ENCODE results near the gene PDE6A.

The PDE6A gene

GRCh38 chr5:149939546-149939945 is 5.0 kb downstream of the PDE6A start:
- H3K27ac ChIP-seq (ENCODE audit: insufficient read depth, low read depth, low read length, poor library complexity, severe bottlenecking), result no peak overlapping the region
- WGBS, 2 experiments, result 89 to 92% methylated on average over 6 of the region's 6 CpGs
- no peaks in the 10 kb centered on the region for H3K4me1 ChIP-seq (ENCODE audit: control insufficient read depth, insufficient read depth, low read length)
- H3K36me3 ChIP-seq (ENCODE audit: control insufficient read depth, insufficient read depth, low read length), result no peaks in the 10 kb centered on the region
- H3K27me3 ChIP-seq (ENCODE audit: control insufficient read depth, insufficient read depth, low read length, poor library complexity, severe bottlenecking), result no peaks in the 10 kb centered on the region
- H3K9me3 ChIP-seq (ENCODE audit: control insufficient read depth, low read length), result no peaks in the 10 kb centered on the region
- H3K4me3 ChIP-seq (ENCODE audit: insufficient read depth, low read depth, low read length), result no peak overlapping the region

GRCh38 chr5:149938791-149939358 is 5.7 kb downstream of the PDE6A start:
- 75 to 83% methylated on average over 6 of the region's 6 CpGs for WGBS, 2 experiments
- no peak overlapping the region for H3K4me3 ChIP-seq (ENCODE audit: insufficient read depth, low read depth, low read length)
- no peak overlapping the region for H3K27ac ChIP-seq (ENCODE audit: insufficient read depth, low read depth, low read length, poor library complexity, severe bottlenecking)
- H3K9me3 ChIP-seq (ENCODE audit: control insufficient read depth, low read length), result no peaks in the 10 kb centered on the region
- no peaks in the 10 kb centered on the region for H3K4me1 ChIP-seq (ENCODE audit: control insufficient read depth, insufficient read depth, low read length)
- H3K36me3 ChIP-seq (ENCODE audit: control insufficient read depth, insufficient read depth, low read length), result no peaks in the 10 kb centered on the region
- no peaks in the 10 kb centered on the region for H3K27me3 ChIP-seq (ENCODE audit: control insufficient read depth, insufficient read depth, low read length, poor library complexity, severe bottlenecking)

GRCh38 chr5:149938279-149938678 is 6.3 kb downstream of the PDE6A start:
- no peaks in the 10 kb centered on the region for H3K9me3 ChIP-seq (ENCODE audit: control insufficient read depth, low read length)
- H3K4me1 ChIP-seq (ENCODE audit: control insufficient read depth, insufficient read depth, low read length), result no peaks in the 10 kb centered on the region
- no peaks in the 10 kb centered on the region for H3K27me3 ChIP-seq (ENCODE audit: control insufficient read depth, insufficient read depth, low read length, poor library complexity, severe bottlenecking)
- H3K27ac ChIP-seq (ENCODE audit: insufficient read depth, low read depth, low read length, poor library complexity, severe bottlenecking), result no peak overlapping the region
- 92% methylated on average over 2 of the region's 2 CpGs for WGBS, 2 experiments
- H3K36me3 ChIP-seq (ENCODE audit: control insufficient read depth, insufficient read depth, low read length), result no peaks in the 10 kb centered on the region
- no peak overlapping the region for H3K4me3 ChIP-seq (ENCODE audit: insufficient read depth, low read depth, low read length)

- no peaks in the 10 kb centered on the region for H3K4me1 ChIP-seq (ENCODE audit: control insufficient read depth, insufficient read depth, low read length)
- no peaks in the 10 kb centered on the region for H3K36me3 ChIP-seq (ENCODE audit: control insufficient read depth, insufficient read depth, low read length)
- H3K4me3 ChIP-seq (ENCODE audit: insufficient read depth, low read depth, low read length), result no peak overlapping the region
- WGBS, 2 experiments, result 85 to 86% methylated on average over 1 of the region's 1 CpG
- no peak overlapping the region for H3K27ac ChIP-seq (ENCODE audit: insufficient read depth, low read depth, low read length, poor library complexity, severe bottlenecking)
- H3K9me3 ChIP-seq (ENCODE audit: control insufficient read depth, low read length), result no peaks in the 10 kb centered on the region
- H3K27me3 ChIP-seq (ENCODE audit: control insufficient read depth, insufficient read depth, low read length, poor library complexity, severe bottlenecking), result no peaks in the 10 kb centered on the region
These were observed 7.0 kb downstream of the PDE6A start for GRCh38 chr5:149937610-149938009.

- Histone ChIP-seq H3K27me3 (ENCODE audit: control insufficient read depth, insufficient read depth, low read length, poor library complexity, severe bottlenecking) (no peaks in the 10 kb centered on the region), H3K4me1 (ENCODE audit: control insufficient read depth, insufficient read depth, low read length) (no peaks in the 10 kb centered on the region), H3K27ac (ENCODE audit: insufficient read depth, low read depth, low read length, poor library complexity, severe bottlenecking) (no peak overlapping the region), H3K4me3 (ENCODE audit: insufficient read depth, low read depth, low read length) (no peak overlapping the region), H3K9me3 (ENCODE audit: control insufficient read depth, low read length) (no peaks in the 10 kb centered on the region), H3K36me3 (ENCODE audit: control insufficient read depth, insufficient read depth, low read length) (no peaks in the 10 kb centered on the region)
- WGBS, 2 experiments, result 96 to 97% methylated on average over 3 of the region's 3 CpGs
These were observed 7.9 kb downstream of the PDE6A start for GRCh38 chr5:149936700-149937091.

- Histone ChIP-seq H3K36me3 (ENCODE audit: control insufficient read depth, insufficient read depth, low read length) (no peaks in the 10 kb centered on the region), H3K4me1 (ENCODE audit: control insufficient read depth, insufficient read depth, low read length) (no peaks in the 10 kb centered on the region), H3K27me3 (ENCODE audit: control insufficient read depth, insufficient read depth, low read length, poor library complexity, severe bottlenecking) (no peaks in the 10 kb centered on the region), H3K9me3 (ENCODE audit: control insufficient read depth, low read length) (no peaks in the 10 kb centered on the region), H3K4me3 (ENCODE audit: insufficient read depth, low read depth, low read length) (no peak overlapping the region), H3K27ac (ENCODE audit: insufficient read depth, low read depth, low read length, poor library complexity, severe bottlenecking) (no peak overlapping the region)
- WGBS, 2 experiments, result 88% methylated on average over 1 of the region's 1 CpG
These were observed 8.4 kb downstream of the PDE6A start for GRCh38 chr5:149936044-149936699.

- Histone ChIP-seq H3K9me3 (ENCODE audit: control insufficient read depth, low read length) (no peaks in the 10 kb centered on the region), H3K27ac (ENCODE audit: insufficient read depth, low read depth, low read length, poor library complexity, severe bottlenecking) (no peak overlapping the region), H3K4me3 (ENCODE audit: insufficient read depth, low read depth, low read length) (no peak overlapping the region), H3K27me3 (ENCODE audit: control insufficient read depth, insufficient read depth, low read length, poor library complexity, severe bottlenecking) (no peaks in the 10 kb centered on the region), H3K36me3 (ENCODE audit: control insufficient read depth, insufficient read depth, low read length) (no peaks in the 10 kb centered on the region), H3K4me1 (ENCODE audit: control insufficient read depth, insufficient read depth, low read length) (no peaks in the 10 kb centered on the region)
- WGBS, 2 experiments, result 89 to 92% methylated on average over 7 to 8 of the region's 8 CpGs
These were observed 9.1 kb downstream of the PDE6A start for GRCh38 chr5:149935431-149935901.

- no peaks in the 10 kb centered on the region for H3K9me3 ChIP-seq (ENCODE audit: control insufficient read depth, low read length)
- H3K4me3 ChIP-seq (ENCODE audit: insufficient read depth, low read depth, low read length), result no peak overlapping the region
- no peaks in the 10 kb centered on the region for H3K4me1 ChIP-seq (ENCODE audit: control insufficient read depth, insufficient read depth, low read length)
- no peak overlapping the region for H3K27ac ChIP-seq (ENCODE audit: insufficient read depth, low read depth, low read length, poor library complexity, severe bottlenecking)
- no peaks in the 10 kb centered on the region for H3K36me3 ChIP-seq (ENCODE audit: control insufficient read depth, insufficient read depth, low read length)
- 84% methylated on average over 25 of the region's 25 CpGs for WGBS, 2 experiments
- no peaks in the 10 kb centered on the region for H3K27me3 ChIP-seq (ENCODE audit: control insufficient read depth, insufficient read depth, low read length, poor library complexity, severe bottlenecking)
These were observed 11.9 kb downstream of the PDE6A start for GRCh38 chr5:149932445-149933350.

GRCh38 chr5:149931992-149932436 is 12.6 kb downstream of the PDE6A start:
- Histone ChIP-seq H3K36me3 (ENCODE audit: control insufficient read depth, insufficient read depth, low read length) (no peaks in the 10 kb centered on the region), H3K27ac (ENCODE audit: insufficient read depth, low read depth, low read length, poor library complexity, severe bottlenecking) (no peak overlapping the region), H3K27me3 (ENCODE audit: control insufficient read depth, insufficient read depth, low read length, poor library complexity, severe bottlenecking) (no peaks in the 10 kb centered on the region), H3K4me3 (ENCODE audit: insufficient read depth, low read depth, low read length) (no peak overlapping the region), H3K9me3 (ENCODE audit: control insufficient read depth, low read length) (no peaks in the 10 kb centered on the region), H3K4me1 (ENCODE audit: control insufficient read depth, insufficient read depth, low read length) (no peaks in the 10 kb centered on the region)
- 93 to 95% methylated on average over 14 of the region's 14 CpGs for WGBS, 2 experiments
